H1 (cell line): Measurements from ENCODE around the gene ALDH3B1. TPM values are rescaled to one million over a fixed set of nuclear protein-coding genes. Genes with fewer than 3 reads are reported as not detected.

Experiments used
- ASH2L ChIP-seq: fragments of 200-600, 300-600 bp; sonication (generic); IDR thresholded peaks from one replicate; pipeline ENCODE4 v1.7.1; 2017; ENCODE audit warnings: low read length
- BRCA1 ChIP-seq: IDR thresholded peaks from 2 replicates; pipeline ENCODE4 v1.6.1; 2012; ENCODE audit warnings: low read depth, low read length, improper control_type of control experiment
- CHD2 ChIP-seq: IDR thresholded peaks from 2 replicates; pipeline ENCODE4 v1.6.1; 2012; ENCODE audit warnings: low read length, improper control_type of control experiment
- CREB1 ChIP-seq: IDR thresholded peaks from 2 replicates; pipeline ENCODE4 v1.6.1; 2012; ENCODE audit warnings: inconsistent platforms
- CTBP2 ChIP-seq: IDR thresholded peaks from 2 replicates; pipeline ENCODE4 v1.7.0; 2011; ENCODE audit warnings: borderline replicate concordance, mild to moderate bottlenecking, moderate library complexity, mixed read lengths, low read length; ENCODE audit not compliant: insufficient read depth, insufficient read length
- EZH2 ChIP-seq: fragments of 200-600 bp; sonication (generic); IDR thresholded peaks from 2 replicates; pipeline ENCODE4 v1.7.1; 2012; ENCODE audit warnings: low read depth, mild to moderate bottlenecking, moderate library complexity, low read length, inconsistent platforms; ENCODE audit not compliant: severe bottlenecking
- JUN ChIP-seq: IDR thresholded peaks from 2 replicates; pipeline ENCODE4 v1.6.1; 2011; ENCODE audit warnings: low read depth, mild to moderate bottlenecking, improper control_type of control experiment, low read length
- POU5F1 ChIP-seq: IDR thresholded peaks from 2 replicates; pipeline ENCODE4 v1.6.1; 2011; ENCODE audit warnings: low read depth, mild to moderate bottlenecking, low read length, moderate library complexity
- RXRA ChIP-seq: IDR thresholded peaks from 2 replicates; pipeline ENCODE4 v1.6.1; 2011; ENCODE audit warnings: low read depth, mild to moderate bottlenecking, low read length, moderate library complexity; ENCODE audit not compliant: insufficient read depth
- SIN3A ChIP-seq, 2 experiments: IDR thresholded peaks in 1 of 2; conservative IDR thresholded peaks in 1 of 2; 2 replicates each; pipeline ENCODE4 v1.6.1; 2011 to 2012; ENCODE audit warnings: low read length in 2 of 2, improper control_type of control experiment in 1 of 2, low read depth in 1 of 2, mild to moderate bottlenecking in 1 of 2
- SIRT6 ChIP-seq: IDR thresholded peaks from one replicate; pipeline ENCODE4 v1.7.1; 2012; ENCODE audit warnings: low read length, inconsistent platforms
- YY1 ChIP-seq: IDR thresholded peaks from 2 replicates; pipeline ENCODE4 v1.6.1; 2011; ENCODE audit warnings: low read depth, mild to moderate bottlenecking, low read length
- polyA plus RNA-seq, 7 experiments: library from polyadenylated mRNA; depleted of rRNA in 3 of 7; stranded (reverse) in 5 of 7; unstranded in 2 of 7; fragments of >200 nt in 5 of 7; fragments of 200-250 nt in 2 of 7; gene quantifications; 1 replicate in 5 of 7; 2 replicates in 1 of 7; 4 replicates in 1 of 7; pipeline versions ENCODE4 v1.2.1 to v1.2.3, GENCODE V29; 2011 to 2013; ENCODE audit warnings: missing spikeins in 2 of 7, mixed read lengths in 2 of 7
- total RNA-seq: library from RNA; stranded (reverse); fragmentation: NEBNext Ultra II Directional; extraction: Animal tissue kit (Norgen Biotek cat#: 25700); gene quantifications from 2 replicates; pipeline ENCODE4 v1.2.1, GENCODE V29; 2021
- TF ChIP-seq, protein P1 (sequence below): IDR thresholded peaks from 2 replicates; pipeline ENCODE4 v1.6.1; 2012; ENCODE audit warnings: inconsistent platforms

ALDH3B1 gene
- total and polyA plus RNA-seq, 2 of the 8 experiments (the other 6 are each of a cell fraction or from before 2014, with no cell fraction given) = 0.32 to 0.47 TPM

DNA sequence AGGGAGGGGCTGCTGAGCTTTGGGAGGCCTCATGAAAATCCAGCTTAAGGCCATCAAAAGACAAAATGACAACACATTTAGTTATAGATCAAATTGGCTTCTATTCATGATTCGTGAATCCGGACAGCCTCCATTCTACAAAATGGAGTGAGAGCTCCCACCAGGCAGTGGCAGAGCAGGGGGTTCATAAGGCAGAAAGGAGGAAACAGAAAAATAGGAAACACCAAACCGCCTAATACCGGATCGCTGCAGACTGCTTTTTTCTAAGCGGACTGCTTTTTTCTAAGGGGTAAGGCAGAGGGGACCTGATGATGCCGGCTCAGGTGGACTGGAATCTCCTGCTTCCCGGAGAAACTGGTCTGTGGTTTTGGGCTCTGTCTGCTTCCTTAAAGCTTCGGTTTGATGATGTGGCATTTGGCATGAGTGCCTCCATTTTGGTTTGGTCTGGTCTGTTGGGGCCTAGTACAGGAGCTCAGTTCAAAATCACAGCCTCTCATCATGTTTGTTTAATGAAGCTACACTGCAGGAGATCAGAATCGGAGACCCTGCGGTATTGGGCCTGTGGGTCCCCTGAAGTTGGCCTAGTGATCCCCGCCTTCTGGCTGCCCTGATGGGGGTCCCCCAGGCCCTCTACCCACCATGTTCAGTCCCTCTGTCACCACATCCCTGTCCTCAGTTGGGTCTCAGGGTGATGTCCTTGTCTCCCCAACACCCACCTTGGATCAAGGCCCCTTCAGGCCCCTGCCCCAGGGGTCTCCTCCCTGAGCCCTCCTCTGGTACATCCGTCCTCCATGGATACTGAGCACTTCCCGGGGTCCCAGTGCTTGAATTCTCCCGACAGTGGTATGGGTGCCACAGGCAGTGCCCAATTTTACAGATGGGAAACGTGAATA lies 1.2 kb downstream of the ALDH3B1 start (continued):
- TF ChIP-seq CHD2 (no peak), YY1 (no peak), CTBP2 (no peak), POU5F1 (no peak), SIRT6 (no peak), EZH2 (no peak), CREB1 (no peak), RXRA (no peak), JUN (no peak), SIN3A (conservative IDR thresholded peaks at IDR 0.05 in 1 of 2, IDR thresholded peaks at IDR 0.05 in 1 of 2; ENCODE audit: low read depth in 1 of 2, low read length in 2 of 2) (no peak), BRCA1 (no peak), ASH2L (no peak)
- TF ChIP-seq, protein P1, sequence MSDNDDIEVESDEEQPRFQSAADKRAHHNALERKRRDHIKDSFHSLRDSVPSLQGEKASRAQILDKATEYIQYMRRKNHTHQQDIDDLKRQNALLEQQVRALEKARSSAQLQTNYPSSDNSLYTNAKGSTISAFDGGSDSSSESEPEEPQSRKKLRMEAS = no peak
